Lower leg skin (tissue), 3 donors: ENCODE data around the gene WDPCP.

Experiments
- POLR2A ChIP-seq, 2 donors: fragments of 450-650 bp; IDR thresholded peaks; one replicate each; pipeline ENCODE4 v1.6.1; 2016 to 2017; ENCODE audit warnings: antibody characterized with exemption in 2 of 2, mild to moderate bottlenecking in 1 of 2, moderate library complexity in 1 of 2
- TF ChIP-seq, protein P1 (sequence below), 3 donors: fragments of 450-650 bp; IDR thresholded peaks; one replicate each; pipeline ENCODE4 v1.5.1; 2016; ENCODE audit warnings: antibody characterized with exemption in 3 of 3, mild to moderate bottlenecking in 3 of 3, moderate library complexity in 2 of 3

DNA sequence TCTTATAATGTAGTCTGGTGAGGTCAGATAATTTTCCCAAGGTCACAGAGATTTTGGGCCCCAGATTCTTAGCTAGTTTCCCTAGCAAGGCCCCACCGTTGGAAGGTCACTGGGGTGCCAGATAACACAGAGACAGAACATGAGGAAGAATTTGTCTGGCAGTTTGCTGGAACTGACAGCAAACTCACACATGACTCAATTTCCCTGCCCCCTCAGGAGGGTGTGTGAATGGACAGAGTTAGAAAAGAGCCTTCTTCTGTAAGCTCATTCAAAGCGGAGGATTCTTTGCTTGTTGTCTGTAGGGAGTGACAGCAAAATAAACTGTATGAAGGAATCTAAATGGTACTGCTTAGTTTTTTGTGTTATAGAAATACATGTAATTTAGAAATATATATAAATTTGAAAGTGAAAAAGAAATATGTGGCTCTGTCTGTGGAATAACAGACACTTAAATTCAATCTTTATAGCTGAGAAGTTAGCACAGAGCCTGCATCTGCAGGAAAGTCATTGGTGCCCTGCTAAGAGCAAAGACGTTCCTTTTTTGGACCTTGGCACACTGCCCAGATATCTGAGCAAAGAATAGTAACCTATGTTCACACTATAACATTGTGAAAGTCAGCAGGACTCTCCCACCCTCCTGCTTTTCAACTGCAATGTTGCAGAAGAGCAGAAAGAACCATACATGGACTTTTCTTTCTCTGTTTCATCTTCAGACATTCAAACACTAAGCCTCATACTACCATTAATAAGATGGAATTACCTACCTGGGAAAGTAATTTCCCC lies 2.5 kb upstream of the WDPCP start:
- TF ChIP-seq, protein P1, sequence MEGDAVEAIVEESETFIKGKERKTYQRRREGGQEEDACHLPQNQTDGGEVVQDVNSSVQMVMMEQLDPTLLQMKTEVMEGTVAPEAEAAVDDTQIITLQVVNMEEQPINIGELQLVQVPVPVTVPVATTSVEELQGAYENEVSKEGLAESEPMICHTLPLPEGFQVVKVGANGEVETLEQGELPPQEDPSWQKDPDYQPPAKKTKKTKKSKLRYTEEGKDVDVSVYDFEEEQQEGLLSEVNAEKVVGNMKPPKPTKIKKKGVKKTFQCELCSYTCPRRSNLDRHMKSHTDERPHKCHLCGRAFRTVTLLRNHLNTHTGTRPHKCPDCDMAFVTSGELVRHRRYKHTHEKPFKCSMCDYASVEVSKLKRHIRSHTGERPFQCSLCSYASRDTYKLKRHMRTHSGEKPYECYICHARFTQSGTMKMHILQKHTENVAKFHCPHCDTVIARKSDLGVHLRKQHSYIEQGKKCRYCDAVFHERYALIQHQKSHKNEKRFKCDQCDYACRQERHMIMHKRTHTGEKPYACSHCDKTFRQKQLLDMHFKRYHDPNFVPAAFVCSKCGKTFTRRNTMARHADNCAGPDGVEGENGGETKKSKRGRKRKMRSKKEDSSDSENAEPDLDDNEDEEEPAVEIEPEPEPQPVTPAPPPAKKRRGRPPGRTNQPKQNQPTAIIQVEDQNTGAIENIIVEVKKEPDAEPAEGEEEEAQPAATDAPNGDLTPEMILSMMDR (IDR thresholded peaks at IDR 0.05), result no peak
- no peak for TF ChIP-seq POLR2A (IDR thresholded peaks at IDR 0.05)
